Measurements from ENCODE around the gene CNIH3.

The CNIH3 gene

GRCh38 chr1:224744521-224744920 lies 128.4 kb downstream of the CNIH3 start:
- DNase-seq (ENCODE audit: low read depth in 2 of 2): no peak

- no peak for DNase-seq (ENCODE audit: low read depth in 2 of 2)
Measured at GRCh38 chr1:224745394-224745793, 129.3 kb downstream of the CNIH3 start.

DNA sequence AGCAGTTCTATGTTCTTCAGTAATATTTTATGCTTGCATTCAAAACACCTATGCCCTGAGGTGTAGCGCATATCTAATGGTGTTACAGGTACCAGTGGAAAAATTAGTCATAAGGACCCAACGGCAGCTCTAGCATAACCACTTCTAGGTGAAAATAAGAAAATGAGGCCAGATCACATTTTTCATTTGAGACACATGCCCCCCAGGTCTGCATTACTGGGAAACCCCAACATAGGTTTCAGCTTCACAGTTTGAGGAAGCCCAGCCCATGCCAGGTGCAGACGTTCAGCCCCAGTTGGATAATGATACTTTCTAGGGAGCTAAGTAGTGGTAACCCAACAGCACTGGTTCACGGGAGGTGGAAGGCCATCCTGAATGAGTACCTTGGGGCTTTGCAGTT lies 129.8 kb downstream of the CNIH3 start:
- no peak for DNase-seq (ENCODE audit: low read depth in 2 of 2)

DNA sequence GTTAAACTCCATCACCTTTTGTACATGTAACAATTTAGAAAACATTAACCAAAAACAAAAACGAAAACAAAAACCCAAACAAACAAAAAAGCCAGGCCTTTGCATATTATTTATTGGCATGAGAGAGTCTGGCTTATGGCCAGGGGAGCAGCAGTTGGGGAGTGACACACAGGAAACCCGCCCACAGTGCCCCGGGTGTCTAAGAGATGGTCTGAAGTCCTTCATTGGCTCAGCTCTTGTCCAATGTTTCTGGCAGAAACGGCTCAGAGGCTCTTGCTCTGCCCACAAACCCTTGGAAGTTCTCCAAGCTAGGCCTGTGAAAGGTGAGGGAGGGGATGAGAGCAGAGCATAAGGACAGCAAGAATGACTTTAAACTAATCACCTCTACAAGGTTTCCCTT lies 131.5 kb downstream of the CNIH3 start:
- no peak for DNase-seq (ENCODE audit: low read depth in 2 of 2)

- DNase-seq (ENCODE audit: low read depth in 2 of 2): no peak
Measured at GRCh38 chr1:224749916-224750315, 133.8 kb downstream of the CNIH3 start.

GRCh38 chr1:224751624-224752311 lies 135.7 kb downstream of the CNIH3 start:
- no peak for DNase-seq (ENCODE audit: low read depth in 2 of 2)

DNA sequence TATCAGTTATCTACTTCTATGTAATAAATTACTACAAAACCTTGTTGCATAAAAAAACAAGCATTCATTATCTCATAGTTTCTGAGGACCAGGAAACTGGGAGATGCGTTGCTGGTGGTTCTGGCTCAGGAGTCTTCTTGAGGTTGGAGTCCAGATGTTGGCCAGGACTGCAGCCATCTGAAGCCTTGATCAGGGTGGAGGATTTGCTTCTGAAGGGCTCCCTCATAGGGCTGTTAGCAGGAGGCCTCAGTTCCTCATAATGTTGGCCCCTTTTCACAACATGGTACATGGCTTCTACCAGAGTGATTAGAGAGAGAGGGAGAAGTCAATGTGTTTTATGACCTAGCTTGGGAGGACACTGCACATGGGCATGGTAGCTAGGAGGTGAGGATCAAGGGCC lies 137.4 kb downstream of the CNIH3 start:
- DNase-seq (ENCODE audit: low read depth in 2 of 2): no peak

GRCh38 chr1:224755586-224755985 lies 139.5 kb downstream of the CNIH3 start:
- DNase-seq (ENCODE audit: low read depth in 2 of 2): no peak

GRCh38 chr1:224757508-224757907 lies 141.4 kb downstream of the CNIH3 start:
- no peak for DNase-seq (ENCODE audit: low read depth in 2 of 2)

DNA sequence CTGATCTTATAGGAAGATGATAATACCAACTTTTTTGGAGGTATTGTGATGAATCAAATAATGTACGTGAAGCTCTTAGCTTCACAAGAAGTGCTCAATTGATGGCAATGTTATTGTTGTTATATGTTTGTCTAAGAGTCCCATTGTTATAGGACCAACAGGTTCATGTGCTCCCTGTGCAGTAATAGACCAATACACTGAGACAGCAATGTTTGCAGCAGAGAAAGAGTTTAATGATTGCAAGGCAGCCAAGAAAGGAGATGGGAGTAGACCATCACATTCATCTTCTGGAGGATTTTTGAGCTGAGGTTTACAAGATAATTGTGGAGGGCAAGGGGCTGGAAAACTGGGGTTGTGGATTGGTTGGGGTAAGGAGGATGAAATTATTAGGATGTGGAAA lies 143.0 kb downstream of the CNIH3 start:
- DNase-seq (ENCODE audit: low read depth in 2 of 2): no peak

- no peak for DNase-seq (ENCODE audit: low read depth in 2 of 2)
Measured at GRCh38 chr1:224759681-224760091, 143.6 kb downstream of the CNIH3 start.

GRCh38 chr1:224760163-224760562 lies 144.0 kb downstream of the CNIH3 start:
- no peak for DNase-seq (ENCODE audit: low read depth in 2 of 2)

DNA sequence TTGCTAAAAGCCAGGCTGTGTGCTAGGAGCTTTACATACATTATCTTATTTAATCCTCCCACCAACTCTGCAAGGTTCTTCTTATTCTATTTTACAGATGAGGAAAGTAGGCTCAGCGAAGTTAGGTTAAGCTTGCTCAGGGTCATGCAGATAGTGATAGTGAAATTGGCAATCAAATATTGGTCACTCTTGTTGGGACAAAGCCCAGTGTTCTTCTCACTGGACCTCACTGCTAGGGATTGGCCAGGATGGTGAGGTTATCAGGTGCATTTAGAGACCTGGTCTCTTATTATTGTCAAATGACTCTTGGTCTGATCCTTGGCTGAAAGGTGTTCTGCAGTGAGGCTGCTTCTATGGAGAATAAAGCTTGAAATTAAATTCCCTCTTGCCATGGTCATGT lies 145.1 kb downstream of the CNIH3 start:
- DNase-seq (ENCODE audit: low read depth in 2 of 2): no peak

DNA sequence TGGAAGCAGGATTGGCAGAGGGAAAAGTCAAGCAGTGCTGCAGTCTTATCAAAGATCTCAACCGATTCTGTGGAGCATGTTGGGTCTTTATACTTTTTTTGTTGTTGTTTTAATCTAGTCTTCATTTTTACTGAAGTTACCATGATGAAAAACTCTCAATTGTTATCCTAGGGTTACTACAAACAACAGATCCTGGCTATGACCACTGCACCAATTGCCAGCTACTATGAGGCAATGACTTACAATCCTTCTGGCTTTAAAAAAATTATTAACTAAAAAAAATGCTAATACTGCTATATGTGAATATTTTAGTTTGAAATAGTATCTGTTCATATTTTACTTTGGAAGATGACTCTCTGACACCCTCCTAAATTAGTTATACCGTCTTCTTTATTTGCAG lies 145.9 kb downstream of the CNIH3 start:
- DNase-seq (ENCODE audit: low read depth in 2 of 2): no peak

DNA sequence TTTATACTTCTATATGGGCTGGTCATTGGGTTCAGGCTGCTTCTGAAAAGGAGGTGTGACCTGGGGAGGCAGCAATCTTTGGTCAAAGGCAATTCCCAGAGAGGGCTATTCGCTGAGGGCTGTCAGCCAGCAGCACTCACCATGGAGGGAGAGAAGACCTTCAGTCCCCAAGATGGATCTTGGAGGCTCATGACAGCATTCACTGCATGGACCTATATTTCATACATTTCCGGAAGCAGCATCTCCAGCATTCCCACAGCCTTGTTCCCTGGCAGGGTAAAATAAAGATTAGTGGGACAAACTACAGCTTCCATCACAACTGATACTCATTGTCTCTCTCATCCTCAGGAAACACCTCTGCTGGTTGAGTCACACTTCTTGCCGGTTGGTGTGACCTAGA lies 146.6 kb downstream of the CNIH3 start:
- no peak for DNase-seq (ENCODE audit: low read depth in 2 of 2)

GRCh38 chr1:224763126-224763775 lies 147.1 kb downstream of the CNIH3 start:
- DNase-seq (ENCODE audit: low read depth in 2 of 2): no peak

DNA sequence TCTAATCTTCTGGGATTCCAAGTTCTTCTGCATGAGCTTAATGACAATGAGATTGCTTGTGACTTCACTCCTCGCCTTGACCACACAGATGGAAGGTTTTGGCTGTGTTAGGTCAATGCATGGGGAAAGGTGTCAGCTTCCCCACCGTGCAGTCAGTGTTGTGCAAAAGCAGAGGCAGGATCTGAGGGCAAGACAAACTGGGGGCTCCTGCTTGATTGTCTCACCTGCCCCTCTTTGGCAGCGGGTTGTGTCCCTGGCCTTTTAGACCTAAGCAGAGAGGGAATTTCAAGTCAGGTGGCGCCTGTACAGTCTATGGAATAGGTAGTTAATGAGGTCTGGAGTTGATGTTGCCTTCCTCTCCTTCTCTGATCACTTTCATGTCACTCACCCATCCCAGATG lies 150.1 kb downstream of the CNIH3 start:
- no peak for DNase-seq (ENCODE audit: low read depth in 2 of 2)

DNA sequence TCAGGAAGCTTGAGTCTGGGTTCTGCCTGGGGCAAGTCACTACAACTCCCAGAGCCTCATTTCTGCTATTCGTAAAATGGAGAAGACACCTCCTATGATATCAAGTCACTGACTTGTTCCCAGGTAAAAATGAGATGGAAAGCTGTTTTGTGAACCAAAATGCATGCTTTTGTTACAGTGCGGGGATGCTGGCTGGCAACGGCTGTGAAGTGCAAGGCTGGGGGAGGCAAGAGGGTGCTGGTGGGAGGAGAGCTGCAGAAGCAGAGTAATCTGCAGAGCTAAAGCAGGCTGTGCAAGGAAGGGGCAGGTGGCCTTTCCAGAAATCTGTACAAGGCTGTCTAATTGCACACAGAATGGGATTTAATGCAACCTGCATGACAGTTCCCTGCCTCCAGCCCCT lies 150.9 kb downstream of the CNIH3 start:
- no peak for DNase-seq (ENCODE audit: low read depth in 2 of 2)

DNA sequence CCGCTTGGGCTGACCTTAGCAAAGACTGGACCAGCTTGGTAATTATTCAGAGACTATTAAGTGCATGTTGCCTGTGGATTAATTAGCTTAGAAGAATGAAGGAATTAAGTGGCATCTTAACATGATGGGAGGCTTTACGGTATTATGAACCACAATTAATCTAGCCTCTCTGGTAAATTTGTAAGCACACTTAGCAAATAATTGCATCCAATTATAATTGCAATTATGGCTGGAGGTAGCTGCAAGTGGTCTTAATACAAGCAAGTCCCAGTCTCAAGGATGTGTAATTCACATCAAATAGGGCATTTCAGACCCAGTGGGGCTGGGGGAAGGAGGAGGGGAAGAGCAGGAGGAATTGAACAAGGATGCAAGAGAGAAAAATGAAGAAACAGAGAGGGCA lies 151.6 kb downstream of the CNIH3 start:
- DNase-seq (ENCODE audit: low read depth in 2 of 2): no peak

DNA sequence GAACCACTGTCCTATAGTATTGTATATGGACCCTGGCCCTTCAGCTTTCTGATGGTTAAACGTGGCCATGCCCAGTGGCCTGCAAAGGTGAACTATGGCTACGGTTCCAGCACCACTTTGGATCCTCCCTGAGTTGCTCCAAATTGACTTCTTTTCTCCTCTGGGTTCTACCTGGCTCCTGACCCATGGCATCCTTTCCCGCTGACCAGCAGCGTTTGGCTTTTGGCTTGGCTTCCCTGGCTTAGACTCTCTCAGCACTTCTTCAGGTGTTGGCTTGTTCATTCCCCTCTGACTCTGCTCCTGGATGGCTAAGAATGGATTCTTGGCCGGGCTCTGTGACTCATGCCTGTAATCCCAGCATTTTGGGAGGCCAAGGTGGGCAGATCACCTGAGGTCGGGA lies 152.9 kb downstream of the CNIH3 start:
- DNase-seq (ENCODE audit: low read depth in 2 of 2): no peak

DNA sequence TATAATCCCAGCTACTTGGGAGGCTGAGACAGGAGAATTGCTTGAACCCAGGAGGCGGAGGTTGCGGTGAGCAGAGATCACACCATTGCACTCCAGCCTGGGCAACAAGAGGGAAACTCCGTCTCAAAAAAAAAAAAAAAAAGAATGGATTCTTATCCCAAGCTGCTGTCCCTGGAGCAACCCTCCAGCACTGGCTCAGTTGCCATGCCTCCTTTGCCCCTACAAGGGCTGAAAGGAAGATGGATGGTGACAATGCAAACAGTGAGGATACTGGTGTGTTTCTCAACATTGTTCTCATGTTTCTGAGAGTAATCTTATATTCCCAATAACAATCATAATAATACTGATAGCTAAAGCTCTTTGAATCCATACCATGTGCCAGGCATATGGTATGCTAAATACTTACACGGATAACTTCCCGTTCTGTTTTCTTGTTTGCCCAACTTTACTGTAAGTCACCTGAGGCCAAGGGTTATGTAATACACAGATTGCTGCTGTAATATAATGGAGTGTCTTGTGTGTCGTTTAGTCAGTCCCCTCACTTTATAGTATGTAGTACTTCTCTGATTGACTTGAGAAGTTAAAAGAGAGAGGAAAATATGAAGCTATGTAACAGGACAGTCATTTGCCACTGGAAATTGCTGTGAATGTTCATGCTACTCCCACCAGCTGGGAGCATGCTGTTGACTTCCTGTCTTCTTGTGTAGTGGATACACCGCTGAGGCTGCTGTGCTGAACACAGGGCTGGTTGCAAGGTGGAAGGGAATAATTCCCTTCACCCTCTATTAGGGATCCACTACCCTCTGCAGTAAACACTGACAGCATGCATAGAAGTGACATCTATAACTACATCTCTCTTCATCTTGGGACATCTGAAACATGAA lies 153.6 kb downstream of the CNIH3 start:
- no peak for DNase-seq (ENCODE audit: low read depth in 2 of 2)

DNA sequence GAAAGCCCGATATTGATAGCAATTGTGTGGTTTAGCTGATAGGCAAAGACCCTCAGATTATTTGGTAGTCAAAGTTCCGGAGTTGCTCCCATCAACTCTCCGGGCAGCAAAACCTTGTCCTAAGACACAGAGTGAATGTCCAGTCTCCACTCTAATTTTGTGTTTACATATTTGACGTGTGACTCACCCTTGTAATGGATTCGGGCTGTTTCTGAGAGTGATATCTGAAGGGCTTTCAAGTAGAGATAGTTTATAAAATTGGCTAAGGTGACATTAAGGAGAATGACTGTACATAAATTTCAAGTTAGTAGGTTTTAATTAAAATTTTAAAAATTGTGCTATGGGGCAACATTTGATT lies 154.2 kb downstream of the CNIH3 start:
- DNase-seq (ENCODE audit: low read depth in 2 of 2): no peak

DNA sequence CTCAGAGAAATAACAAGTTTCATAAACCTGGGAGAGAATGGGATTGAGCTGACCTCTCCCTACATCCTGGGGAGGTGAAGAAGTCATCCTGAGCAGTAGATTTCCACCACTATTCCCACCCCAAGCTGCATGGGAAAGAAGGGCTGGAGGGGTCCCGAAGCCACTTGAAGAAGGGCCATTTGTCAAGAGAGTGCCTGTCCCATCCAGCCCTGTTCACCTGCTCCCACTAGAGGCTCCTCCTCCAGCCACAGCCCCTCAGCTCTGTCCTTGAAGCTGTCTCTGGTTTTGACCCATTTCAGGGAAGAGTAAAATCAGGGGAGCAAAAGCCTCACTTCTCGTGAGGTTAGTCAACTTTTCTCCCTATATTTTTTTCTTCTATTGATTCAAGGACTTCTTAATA lies 157.5 kb downstream of the CNIH3 start:
- no peak for DNase-seq (ENCODE audit: low read depth in 2 of 2)
